Panc1 (cell line): ENCODE data around the gene NME5.

Experiments
- POLR2AphosphoS5 ChIP-seq: IDR thresholded peaks from 2 replicates; pipeline ENCODE4 v1.6.1; 2012; ENCODE audit warnings: mild to moderate bottlenecking, low read depth, low read length, moderate library complexity
- SIN3A ChIP-seq: IDR thresholded peaks from 2 replicates; pipeline ENCODE4 v1.6.1; 2012; ENCODE audit warnings: low read depth, mild to moderate bottlenecking, low read length, moderate library complexity, borderline replicate concordance; ENCODE audit not compliant: insufficient read depth
- TCF7L2 ChIP-seq: IDR thresholded peaks from 2 replicates; pipeline ENCODE4 v1.6.1; 2011; ENCODE audit warnings: mild to moderate bottlenecking, low read depth, low read length, inconsistent platforms
- TF ChIP-seq, protein P1 (sequence below): fragments of 450-650 bp; IDR thresholded peaks from 2 replicates; pipeline ENCODE4 v1.5.1; 2017; ENCODE audit warnings: mild to moderate bottlenecking
- TF ChIP-seq, protein P2 (sequence below), 2 experiments: IDR thresholded peaks; 2 replicates each; pipeline ENCODE4 v1.6.1; 2011 to 2012; ENCODE audit warnings: low read depth in 2 of 2, control low read depth in 1 of 2, low read length in 1 of 2, mild to moderate bottlenecking in 1 of 2, moderate library complexity in 1 of 2; ENCODE audit not compliant: insufficient read depth in 1 of 2

DNA sequence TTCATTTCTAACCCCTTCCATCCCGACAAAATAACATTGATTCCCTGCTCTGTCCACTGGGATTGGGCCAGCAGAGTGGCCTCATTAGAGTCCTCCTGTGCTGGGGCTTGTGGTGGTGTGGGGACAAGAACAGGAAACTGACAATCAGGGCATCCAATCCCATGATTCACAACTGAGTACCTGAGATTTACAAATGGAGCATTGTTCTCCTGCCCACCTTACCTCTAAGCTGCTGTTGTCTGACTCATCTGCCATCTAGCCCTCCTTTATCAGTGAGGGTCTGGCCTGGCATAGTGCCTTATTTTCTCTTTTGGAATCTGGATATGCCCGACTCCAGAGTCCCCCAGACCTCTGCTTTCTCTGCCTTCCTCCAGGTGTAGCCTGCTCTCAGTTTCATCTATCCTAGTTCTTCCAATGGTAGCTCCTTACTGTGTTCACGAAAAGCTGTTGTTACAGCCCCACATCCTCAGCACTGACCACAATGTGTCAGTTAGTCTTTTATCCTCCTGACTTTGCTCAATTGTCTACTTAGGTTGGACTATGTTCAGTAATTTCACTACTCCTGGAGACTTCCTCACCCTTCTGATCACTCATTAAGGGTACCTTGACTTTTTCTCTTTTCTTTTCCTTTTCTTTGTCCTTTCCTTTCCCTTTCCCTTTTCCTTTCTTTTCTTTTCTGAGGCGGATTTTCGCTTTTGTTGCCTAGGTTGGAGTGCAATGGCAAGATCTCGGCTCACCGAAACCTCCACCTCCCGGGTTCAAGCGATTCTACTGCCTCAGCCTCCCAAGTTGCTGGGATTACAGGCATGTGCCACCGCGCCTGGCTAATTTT is 42.0 kb downstream of the NME5 start:
- TF ChIP-seq, protein P1, sequence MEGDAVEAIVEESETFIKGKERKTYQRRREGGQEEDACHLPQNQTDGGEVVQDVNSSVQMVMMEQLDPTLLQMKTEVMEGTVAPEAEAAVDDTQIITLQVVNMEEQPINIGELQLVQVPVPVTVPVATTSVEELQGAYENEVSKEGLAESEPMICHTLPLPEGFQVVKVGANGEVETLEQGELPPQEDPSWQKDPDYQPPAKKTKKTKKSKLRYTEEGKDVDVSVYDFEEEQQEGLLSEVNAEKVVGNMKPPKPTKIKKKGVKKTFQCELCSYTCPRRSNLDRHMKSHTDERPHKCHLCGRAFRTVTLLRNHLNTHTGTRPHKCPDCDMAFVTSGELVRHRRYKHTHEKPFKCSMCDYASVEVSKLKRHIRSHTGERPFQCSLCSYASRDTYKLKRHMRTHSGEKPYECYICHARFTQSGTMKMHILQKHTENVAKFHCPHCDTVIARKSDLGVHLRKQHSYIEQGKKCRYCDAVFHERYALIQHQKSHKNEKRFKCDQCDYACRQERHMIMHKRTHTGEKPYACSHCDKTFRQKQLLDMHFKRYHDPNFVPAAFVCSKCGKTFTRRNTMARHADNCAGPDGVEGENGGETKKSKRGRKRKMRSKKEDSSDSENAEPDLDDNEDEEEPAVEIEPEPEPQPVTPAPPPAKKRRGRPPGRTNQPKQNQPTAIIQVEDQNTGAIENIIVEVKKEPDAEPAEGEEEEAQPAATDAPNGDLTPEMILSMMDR = no peak
- TF ChIP-seq POLR2AphosphoS5 (no peak), SIN3A (no peak), TCF7L2 (no peak)
- TF ChIP-seq, protein P2, sequence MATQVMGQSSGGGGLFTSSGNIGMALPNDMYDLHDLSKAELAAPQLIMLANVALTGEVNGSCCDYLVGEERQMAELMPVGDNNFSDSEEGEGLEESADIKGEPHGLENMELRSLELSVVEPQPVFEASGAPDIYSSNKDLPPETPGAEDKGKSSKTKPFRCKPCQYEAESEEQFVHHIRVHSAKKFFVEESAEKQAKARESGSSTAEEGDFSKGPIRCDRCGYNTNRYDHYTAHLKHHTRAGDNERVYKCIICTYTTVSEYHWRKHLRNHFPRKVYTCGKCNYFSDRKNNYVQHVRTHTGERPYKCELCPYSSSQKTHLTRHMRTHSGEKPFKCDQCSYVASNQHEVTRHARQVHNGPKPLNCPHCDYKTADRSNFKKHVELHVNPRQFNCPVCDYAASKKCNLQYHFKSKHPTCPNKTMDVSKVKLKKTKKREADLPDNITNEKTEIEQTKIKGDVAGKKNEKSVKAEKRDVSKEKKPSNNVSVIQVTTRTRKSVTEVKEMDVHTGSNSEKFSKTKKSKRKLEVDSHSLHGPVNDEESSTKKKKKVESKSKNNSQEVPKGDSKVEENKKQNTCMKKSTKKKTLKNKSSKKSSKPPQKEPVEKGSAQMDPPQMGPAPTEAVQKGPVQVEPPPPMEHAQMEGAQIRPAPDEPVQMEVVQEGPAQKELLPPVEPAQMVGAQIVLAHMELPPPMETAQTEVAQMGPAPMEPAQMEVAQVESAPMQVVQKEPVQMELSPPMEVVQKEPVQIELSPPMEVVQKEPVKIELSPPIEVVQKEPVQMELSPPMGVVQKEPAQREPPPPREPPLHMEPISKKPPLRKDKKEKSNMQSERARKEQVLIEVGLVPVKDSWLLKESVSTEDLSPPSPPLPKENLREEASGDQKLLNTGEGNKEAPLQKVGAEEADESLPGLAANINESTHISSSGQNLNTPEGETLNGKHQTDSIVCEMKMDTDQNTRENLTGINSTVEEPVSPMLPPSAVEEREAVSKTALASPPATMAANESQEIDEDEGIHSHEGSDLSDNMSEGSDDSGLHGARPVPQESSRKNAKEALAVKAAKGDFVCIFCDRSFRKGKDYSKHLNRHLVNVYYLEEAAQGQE (IDR thresholded peaks at IDR 0.05; ENCODE audit: insufficient read depth in 1 of 2, low read depth in 2 of 2, low read length in 1 of 2) = no peak
